Measurements from ENCODE around the gene SPTBN2.

Gene SPTBN2

GRCh38 chr11:66638177-66639065 is 90.6 kb downstream of the SPTBN2 start, which contains the start of gene RBM4:
TSS of gene RBM4 (plus strand) at chr11:66638703. CDS start at chr11:66639712, 1,009 bp downstream.
- peak; percentile 100 for DNase-seq (ENCODE audit: low read depth)

- DNase-seq (ENCODE audit: low read depth) = no peak
Observed at GRCh38 chr11:66637557-66638176, 91.3 kb downstream of the SPTBN2 start.

GRCh38 chr11:66636411-66636810 is 92.6 kb downstream of the SPTBN2 start:
- DNase-seq (ENCODE audit: low read depth) = no peak

All from HS-27A (cell line).